HG03571 (cell line): ENCODE data around the gene VSIR.

ENCODE experiments used
- ATAC-seq: cut with Tn5 transposase; IDR thresholded peaks from one replicate; pipeline ENCODE4 v1.9.1; 2021; ENCODE audit not compliant: unreplicated experiment

Gene VSIR

GRCh38 chr10:71735709-71736569 is 37.4 kb downstream of the VSIR start:
- ATAC-seq = no peak

- ATAC-seq = no peak
Measured at GRCh38 chr10:71734797-71735196, 38.5 kb downstream of the VSIR start.

DNA sequence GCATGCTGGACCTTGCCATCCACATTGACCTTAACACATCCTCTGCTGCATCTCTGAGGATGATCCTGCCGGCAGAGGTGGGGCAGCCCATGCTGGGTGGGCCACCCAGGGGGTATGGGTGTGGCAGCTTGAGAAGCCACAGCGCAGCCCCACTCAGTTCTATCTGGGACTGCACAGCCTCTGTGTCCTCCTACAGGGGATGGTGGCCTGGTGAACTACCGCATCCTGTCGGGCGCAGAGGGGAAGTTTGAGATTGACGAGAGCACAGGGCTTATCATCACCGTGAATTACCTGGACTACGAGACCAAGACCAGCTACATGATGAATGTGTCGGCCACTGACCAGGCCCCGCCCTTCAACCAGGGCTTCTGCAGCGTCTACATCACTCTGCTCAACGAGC is 41.5 kb downstream of the VSIR start:
- no peak for ATAC-seq

DNA sequence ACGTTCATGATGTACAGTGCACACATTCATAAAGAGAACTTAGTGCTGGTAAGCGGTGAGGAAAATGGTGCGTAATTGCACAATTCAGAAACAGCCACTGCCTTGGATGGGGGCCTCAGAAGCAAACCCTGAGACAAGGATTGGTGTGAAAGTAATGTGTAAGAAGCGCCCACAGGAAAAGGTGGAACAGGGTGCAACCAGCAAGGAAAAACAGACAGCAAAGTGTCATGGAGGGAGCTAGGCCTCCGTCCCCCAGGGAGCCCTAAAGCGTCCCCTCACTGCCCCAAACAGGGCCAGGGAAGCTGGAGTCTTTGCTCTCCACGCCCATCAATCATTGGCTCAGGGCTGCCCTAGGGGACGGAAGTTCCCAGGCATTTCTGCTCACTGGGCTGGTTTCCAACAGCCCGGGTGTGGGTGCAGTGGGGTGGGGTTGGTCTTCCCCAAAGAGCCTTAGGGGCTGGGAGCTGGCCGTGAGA is 44.1 kb downstream of the VSIR start:
- ATAC-seq = no peak

GRCh38 chr10:71727738-71728737 is 45.3 kb downstream of the VSIR start:
- peak; percentile 52 for ATAC-seq

- ATAC-seq = peak; percentile 36
Measured at GRCh38 chr10:71727105-71727737, 46.1 kb downstream of the VSIR start.

- ATAC-seq = no peak
Measured at GRCh38 chr10:71726580-71727104, 46.7 kb downstream of the VSIR start.

GRCh38 chr10:71725998-71726579 is 47.2 kb downstream of the VSIR start:
- no peak for ATAC-seq

DNA sequence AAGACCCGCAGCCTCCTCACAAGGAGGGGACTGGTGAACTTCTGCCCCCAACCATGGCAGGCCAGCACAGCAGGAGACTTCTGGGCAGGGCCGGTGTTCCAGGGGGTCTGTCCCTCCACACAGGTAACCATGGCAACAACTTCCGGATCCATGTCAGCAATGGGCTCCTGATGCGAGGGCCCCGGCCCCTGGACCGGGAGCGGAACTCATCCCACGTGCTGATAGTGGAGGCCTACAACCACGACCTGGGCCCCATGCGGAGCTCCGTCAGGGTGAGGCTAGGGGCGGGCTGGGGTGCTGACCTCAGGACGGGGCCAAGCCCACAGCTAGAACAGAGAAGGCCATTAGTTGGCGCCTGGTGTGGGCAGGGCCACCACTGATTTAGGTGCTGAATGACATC is 48.1 kb downstream of the VSIR start:
- ATAC-seq = no peak

DNA sequence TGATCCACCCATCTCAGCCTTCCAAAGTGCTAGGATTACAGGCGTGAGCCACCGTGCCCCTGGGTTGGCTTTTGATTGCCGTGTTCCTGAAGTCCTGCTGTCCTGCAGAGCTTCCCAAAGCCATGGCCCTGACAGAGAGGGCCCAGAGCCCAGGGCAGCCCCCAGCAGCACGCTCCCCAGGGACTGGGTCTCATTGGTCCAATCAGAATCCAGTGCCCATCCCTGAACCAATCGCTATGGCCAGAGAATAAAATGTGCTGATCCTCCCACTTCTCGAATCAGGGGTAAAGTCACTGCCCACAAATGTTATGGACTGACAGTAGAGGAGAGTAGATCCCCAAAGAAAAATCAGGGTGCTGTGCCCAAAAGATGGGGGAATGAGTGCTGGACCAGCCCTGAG is 48.8 kb downstream of the VSIR start:
- ATAC-seq = no peak

GRCh38 chr10:71723311-71723710 is 50.0 kb downstream of the VSIR start:
- no peak for ATAC-seq

GRCh38 chr10:71722849-71723248 is 50.5 kb downstream of the VSIR start:
- no peak for ATAC-seq

GRCh38 chr10:71721313-71721712 is 52.0 kb downstream of the VSIR start:
- ATAC-seq = no peak

DNA sequence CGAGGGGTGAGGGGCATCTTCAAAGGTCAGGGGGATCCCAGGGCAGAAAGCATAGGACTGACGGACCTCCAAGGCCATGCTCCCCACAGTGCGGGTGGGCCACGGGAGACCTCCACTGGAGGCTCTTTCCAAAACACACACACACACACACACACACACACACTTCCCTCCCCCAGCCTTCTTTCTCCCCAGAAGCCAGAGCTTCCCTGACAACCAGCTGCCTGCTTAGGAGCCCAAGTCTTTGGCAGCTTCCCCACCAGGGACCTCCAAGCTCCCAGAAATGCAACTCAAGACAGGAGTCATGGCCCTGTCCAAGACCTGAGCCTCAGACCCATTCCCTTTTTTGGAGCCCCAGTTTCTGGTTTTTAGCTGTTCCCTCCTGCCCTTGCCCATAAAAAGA is 53.0 kb downstream of the VSIR start:
- no peak for ATAC-seq

- no peak for ATAC-seq
Measured at GRCh38 chr10:71719464-71720201, 53.7 kb downstream of the VSIR start, which contains the start of gene C10orf105. Gene C10orf105 (minus strand): TSS chr10:71719778. CDS start chr10:71716337, 3,441 bp downstream.

- no peak for ATAC-seq
Measured at GRCh38 chr10:71719042-71719441, 54.3 kb downstream of the VSIR start.

DNA sequence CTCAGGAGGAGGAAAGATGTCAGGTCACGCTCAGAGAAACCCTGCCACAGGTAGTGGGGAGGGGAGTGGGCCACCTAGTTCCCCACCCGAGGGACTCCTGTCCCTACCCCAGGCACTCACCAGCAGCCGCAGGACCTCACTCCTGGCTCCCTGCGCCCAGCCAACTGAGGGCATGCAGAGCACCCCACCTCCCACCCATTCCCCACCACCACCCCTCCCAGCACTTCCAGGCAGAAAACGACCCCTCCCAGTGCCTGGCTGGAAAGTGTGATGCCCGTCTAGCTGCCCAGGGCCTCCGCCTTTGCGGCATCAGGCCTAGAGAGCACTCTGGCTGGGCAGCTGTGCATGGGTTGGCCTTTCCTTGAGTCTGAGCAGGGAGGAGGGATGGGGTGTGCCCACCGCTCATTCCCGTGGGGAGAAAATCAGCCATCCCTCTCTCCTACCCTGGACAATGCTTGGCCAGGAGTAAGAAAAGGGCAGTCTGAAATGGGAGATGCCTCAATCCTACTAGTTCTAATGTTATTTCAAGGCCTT is 55.1 kb downstream of the VSIR start:
- no peak for ATAC-seq

DNA sequence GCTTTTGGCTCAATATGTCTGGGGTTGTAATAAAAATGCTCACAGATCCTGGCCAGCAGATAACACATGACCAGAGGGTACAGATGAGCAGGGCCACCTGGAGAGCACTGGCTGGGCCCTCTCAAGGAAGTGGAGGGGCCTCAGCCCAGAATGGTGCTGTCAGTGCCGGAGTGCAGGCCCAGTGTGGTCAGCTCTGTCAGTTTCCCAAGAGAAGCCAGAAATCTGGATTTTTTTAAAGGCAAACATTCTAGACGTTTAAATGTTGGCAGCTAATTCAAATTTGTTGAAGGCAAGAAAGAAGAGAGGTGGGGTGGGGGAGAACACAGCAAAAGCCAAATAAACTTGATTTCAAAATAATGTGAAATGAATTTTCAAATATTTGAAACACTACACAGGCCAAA is 55.8 kb downstream of the VSIR start:
- ATAC-seq = no peak

DNA sequence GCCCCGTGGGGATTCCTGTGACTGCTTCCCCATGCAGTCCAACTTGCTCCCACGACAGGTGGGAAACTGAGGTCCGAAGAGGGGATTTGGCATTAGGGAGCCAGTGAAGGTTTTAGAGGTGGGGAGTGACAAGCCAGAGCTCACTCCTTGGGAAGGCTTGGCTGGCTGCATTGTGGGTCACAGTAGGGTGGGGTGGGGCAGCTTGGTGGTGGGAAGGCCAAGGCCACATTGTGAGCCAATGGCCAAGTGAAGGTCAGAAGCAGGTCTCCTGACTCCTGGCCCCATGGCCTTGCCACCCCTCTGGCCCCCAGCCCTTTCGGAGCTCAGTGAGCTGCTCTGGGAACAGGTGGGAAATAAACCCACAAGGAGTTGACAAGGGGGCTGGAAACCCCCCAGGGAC is 56.3 kb downstream of the VSIR start:
- no peak for ATAC-seq
